ENCODE data around the gene C16orf95. TPM values are rescaled to one million over a fixed set of nuclear protein-coding genes. Genes with fewer than 3 reads are reported as not detected.
A peak's percentile ranks its signal among the peaks of the same experiment; 100 is the strongest.

Gene C16orf95
- total and polyA plus RNA-seq, 12 donors, result 1.7 to 5.1 (median 3.7) TPM

- no peaks in the 10 kb centered on the region for H3K9me3 ChIP-seq
- 92 to 93% methylated on average over 11 of the region's 11 CpGs for WGBS, 2 donors
- H3K4me1 ChIP-seq, result peaks cover 0 to 14% (median 0%) of the 10 kb centered on the region in 9 donors
- intact Hi-C loops (cut with DNase I), result no loop called here
- TF ChIP-seq CTCF (IDR thresholded peaks at IDR 0.05), result no peak
- DNase-seq (no peak), ATAC-seq (no peak)
- no peak overlapping the region for H3K4me3 ChIP-seq
- H3K27me3 ChIP-seq, result no peaks in the 10 kb centered on the region
- peak overlapping the region in 1 of 10 donors; percentile 25 for H3K27ac ChIP-seq
- peaks cover 0 to 86% (median 41%) of the 10 kb centered on the region in 9 donors for H3K36me3 ChIP-seq
Measured at GRCh38 chr16:87330257-87330624, 13.0 kb upstream of the C16orf95 start.

- Histone ChIP-seq H3K9me3 (no peaks in the 10 kb centered on the region), H3K4me3 (no peak overlapping the region), H3K27ac (peak overlapping the region in 2 of 10 donors; percentile 25 to 30), H3K27me3 (no peaks in the 10 kb centered on the region), H3K36me3 (peaks cover 0 to 80% (median 36%) of the 10 kb centered on the region in 9 donors), H3K4me1 (peaks cover 0 to 19% (median 5%) of the 10 kb centered on the region in 9 donors)
- ATAC-seq (no peak), DNase-seq (no peak)
- TF ChIP-seq CTCF (IDR thresholded peaks at IDR 0.05), result no peak
- intact Hi-C loops (cut with DNase I), result loop anchor here in 2 of 10 donors (5.0 kb wide), 3 partner anchors 38 to 68 kb away; partner anchors contain the start of gene FBXO31 (in 2 of the 2)
- 87 to 89% methylated on average over 20 of the region's 20 CpGs for WGBS, 2 donors
Measured at GRCh38 chr16:87329436-87330256, 12.5 kb upstream of the C16orf95 start.

- ATAC-seq (peak in 2 of 8 donors; percentile 17 to 28), DNase-seq (no peak)
- H3K27ac ChIP-seq, result peak overlapping the region in 3 of 10 donors; percentile 4 to 25 (median 23)
- H3K36me3 ChIP-seq, result peaks cover 0 to 72% (median 28%) of the 10 kb centered on the region in 9 donors
- intact Hi-C loops (cut with DNase I), result loop anchor here in 2 of 10 donors (5.0 kb wide), 3 partner anchors 38 to 68 kb away; partner anchors contain the start of gene FBXO31 (in 2 of the 2)
- 63 to 74% methylated on average over 12 of the region's 12 CpGs for WGBS, 2 donors
- H3K4me1 ChIP-seq, result peaks cover 0 to 27% (median 5%) of the 10 kb centered on the region in 9 donors
- no peak for TF ChIP-seq CTCF (IDR thresholded peaks at IDR 0.05)
- H3K4me3 ChIP-seq, result no peak overlapping the region
- H3K9me3 ChIP-seq, result no peaks in the 10 kb centered on the region
- H3K27me3 ChIP-seq, result no peaks in the 10 kb centered on the region
Measured at GRCh38 chr16:87328846-87329245, 11.7 kb upstream of the C16orf95 start.

GRCh38 chr16:87327798-87328495 is 10.8 kb upstream of the C16orf95 start:
- Histone ChIP-seq H3K36me3 (peaks cover 0 to 63% (median 21%) of the 10 kb centered on the region in 9 donors), H3K9me3 (no peaks in the 10 kb centered on the region), H3K27me3 (no peaks in the 10 kb centered on the region), H3K27ac (peak overlapping the region in 2 of 10 donors; percentile 4 to 27), H3K4me1 (peaks cover 0 to 27% (median 5%) of the 10 kb centered on the region in 9 donors), H3K4me3 (no peak overlapping the region)
- DNase-seq (no peak), ATAC-seq (no peak)
- intact Hi-C loops (cut with DNase I), result loop anchor here in 2 of 10 donors (5.0 kb wide), 3 partner anchors 39 to 69 kb away; partner anchors contain the start of gene FBXO31 (in 2 of the 2)
- WGBS, 2 donors, result 89 to 90% methylated on average over 19 of the region's 19 CpGs
- no peak for TF ChIP-seq CTCF (IDR thresholded peaks at IDR 0.05)

Measured in heart right ventricle (tissue), 16 donors.